HT1080 (cell line): Measurements from ENCODE around the gene PLPPR4. TPM values are rescaled to one million over a fixed set of nuclear protein-coding genes. Genes with fewer than 3 reads are reported as not detected.

Experiments used
- DNase-seq: peaks from one replicate; pipeline ENCODE4 v3.0.0-alpha.2; 2015; ENCODE audit warnings: low read depth
- total RNA-seq: library from RNA; depleted of rRNA; stranded (reverse); fragments of >200 nt; shearing (Covaris generic); gene quantifications from 2 replicates; pipeline ENCODE4 v1.2.3, GENCODE V29; 2014

Gene PLPPR4
- total RNA-seq, 1 experiment from 2014 or later = 0.05 TPM

DNA sequence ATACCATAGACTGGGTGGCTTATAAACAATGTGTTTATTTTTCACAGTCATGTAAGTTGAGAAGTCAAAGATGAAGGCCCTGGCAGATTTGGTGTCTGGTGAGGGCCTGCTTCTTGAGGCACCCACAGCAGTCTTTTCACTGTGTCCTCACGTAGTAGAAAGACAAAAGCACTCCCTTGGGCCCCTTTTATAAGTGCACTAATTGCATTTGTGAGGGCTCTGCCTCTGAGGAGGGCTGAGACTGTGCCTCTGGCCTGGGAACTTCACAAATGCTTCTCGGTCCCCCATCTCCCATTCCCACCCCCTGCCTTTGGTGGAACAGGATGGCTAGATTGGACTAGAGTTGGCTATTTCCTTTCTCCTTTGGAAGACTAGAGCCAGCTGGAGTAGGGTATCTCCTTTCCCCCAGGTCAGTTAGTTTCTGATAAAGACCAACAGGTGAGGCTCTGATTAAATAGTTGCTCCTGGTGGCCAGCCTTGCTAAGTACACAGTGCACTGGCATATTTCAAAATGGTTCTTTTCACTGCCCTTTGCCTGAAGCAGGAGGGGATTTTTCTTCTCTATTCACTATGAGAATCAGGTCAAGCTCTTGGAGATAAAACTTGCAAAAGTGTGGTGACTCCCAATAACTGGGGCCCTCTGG lies 82.9 kb downstream of the PLPPR4 start:
- no peak for DNase-seq

DNA sequence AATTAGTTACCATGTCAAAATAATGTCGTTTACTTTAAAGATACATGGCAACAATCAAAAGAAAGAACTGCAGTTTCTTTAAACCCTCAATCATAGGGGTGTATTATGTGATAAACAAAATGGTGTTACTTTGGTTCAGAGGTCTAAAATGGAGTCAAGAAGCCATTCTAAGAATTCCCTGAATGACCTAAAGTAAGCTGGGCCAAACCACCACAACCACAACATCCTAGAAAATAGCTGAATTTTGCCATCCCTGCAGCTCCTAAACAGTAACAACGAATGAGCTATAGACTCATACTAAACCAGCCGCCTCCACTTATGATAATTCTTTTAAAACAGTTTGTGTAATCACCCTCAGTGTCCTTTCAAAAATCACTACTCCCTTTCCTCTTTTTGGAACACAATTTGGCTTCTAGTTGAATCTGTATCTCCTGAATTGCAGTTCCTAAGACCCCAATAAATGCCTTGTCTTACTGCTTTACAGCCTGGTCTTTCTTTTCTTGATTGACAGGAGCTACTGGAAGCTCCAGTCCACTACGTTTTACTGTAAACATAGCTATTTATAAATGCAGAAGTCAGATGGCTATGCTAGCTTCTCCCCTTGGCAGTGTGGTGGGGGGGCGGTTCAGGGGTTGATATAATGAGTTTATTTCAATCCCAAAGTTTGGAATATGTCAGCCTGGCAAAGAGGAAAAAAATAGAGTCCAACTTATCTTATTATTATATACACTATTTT lies 84.3 kb downstream of the PLPPR4 start:
- no peak for DNase-seq

DNA sequence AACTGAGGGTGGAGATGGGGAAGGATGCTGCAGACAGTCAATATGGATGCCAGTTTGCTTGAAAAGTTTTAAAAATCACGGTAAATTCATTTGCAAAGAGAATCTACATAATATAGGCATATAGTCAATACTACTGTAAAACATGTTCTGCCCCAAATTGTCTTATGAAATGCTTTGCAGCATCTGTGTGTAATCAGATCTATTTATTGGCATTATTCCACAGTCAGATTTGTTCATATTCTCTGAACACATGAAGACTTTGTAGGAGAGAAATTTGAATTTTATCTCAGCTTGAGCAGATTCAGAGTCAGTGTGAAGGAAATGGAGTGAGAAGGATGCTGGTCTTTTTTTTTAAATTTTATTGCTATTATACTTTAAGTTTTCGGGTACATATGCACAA lies 88.5 kb downstream of the PLPPR4 start:
- DNase-seq = no peak

DNA sequence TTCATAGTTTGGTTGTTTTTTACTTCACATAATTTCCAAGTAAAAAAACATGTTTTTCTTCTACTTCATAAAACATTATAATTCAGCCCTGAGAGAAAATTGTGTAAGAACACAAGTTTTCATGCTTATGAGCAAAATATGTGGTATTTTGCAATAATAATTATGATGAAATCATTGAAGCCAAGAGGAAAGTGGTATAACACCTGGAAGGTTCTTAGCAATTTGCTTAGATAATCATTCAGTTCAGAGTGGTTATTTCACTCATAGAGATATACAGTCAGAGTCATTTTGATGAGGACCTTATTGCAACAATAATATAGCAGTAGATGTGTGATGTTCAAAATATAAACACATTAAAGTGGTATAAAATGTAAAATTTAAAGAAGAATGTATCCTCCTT lies 94.5 kb downstream of the PLPPR4 start:
- no peak for DNase-seq
